Parathyroid adenoma (tissue), 2 donors: ENCODE measurements around the gene CAMK2B.

Experiments used
- H2AFZ ChIP-seq: fragments of 300-600 bp; sonication (generic); one replicate; pipeline ENCODE4 v1.7.0; 2017; ENCODE audit warnings: antibody characterized with exemption, mild to moderate bottlenecking
- H3K27ac ChIP-seq: fragments of 300-600 bp; sonication (generic); one replicate; pipeline ENCODE4 v1.7.0; 2017
- H3K27me3 ChIP-seq: fragments of 300-600 bp; sonication (generic); one replicate; pipeline ENCODE4 v1.7.0; 2017; ENCODE audit warnings: low read length; ENCODE audit not compliant: control insufficient read depth, insufficient read depth
- H3K36me3 ChIP-seq: fragments of 300-600 bp; sonication (generic); one replicate; pipeline ENCODE4 v1.7.0; 2017; ENCODE audit warnings: low read length; ENCODE audit not compliant: control insufficient read depth, insufficient read depth
- H3K4me1 ChIP-seq: fragments of 300-600 bp; sonication (generic); one replicate; pipeline ENCODE4 v1.7.0; 2017; ENCODE audit warnings: control low read depth
- H3K4me2 ChIP-seq: fragments of 300-600 bp; sonication (generic); one replicate; pipeline ENCODE4 v1.7.0; 2017; ENCODE audit warnings: low read length
- H3K4me3 ChIP-seq: fragments of 300-600 bp; sonication (generic); one replicate; pipeline ENCODE4 v1.7.0; 2017; ENCODE audit warnings: low read depth, low read length
- H3K79me2 ChIP-seq: fragments of 300-600 bp; sonication (generic); one replicate; pipeline ENCODE4 v1.7.0; 2017; ENCODE audit warnings: control low read depth
- H3K9ac ChIP-seq: fragments of 300-600 bp; sonication (generic); one replicate; pipeline ENCODE4 v1.7.0; 2017; ENCODE audit warnings: mild to moderate bottlenecking
- H3K9me3 ChIP-seq: fragments of 300-600 bp; sonication (generic); one replicate; pipeline ENCODE4 v1.7.0; 2017; ENCODE audit warnings: low read length; ENCODE audit not compliant: control insufficient read depth
- CTCF ChIP-seq: fragments of 300-600 bp; sonication (generic); IDR thresholded peaks from one replicate; pipeline ENCODE4 v1.7.0; 2017; ENCODE audit warnings: antibody characterized with exemption, mild to moderate bottlenecking
- donor health status: primary hyperparathyroidism.

Gene CAMK2B

DNA sequence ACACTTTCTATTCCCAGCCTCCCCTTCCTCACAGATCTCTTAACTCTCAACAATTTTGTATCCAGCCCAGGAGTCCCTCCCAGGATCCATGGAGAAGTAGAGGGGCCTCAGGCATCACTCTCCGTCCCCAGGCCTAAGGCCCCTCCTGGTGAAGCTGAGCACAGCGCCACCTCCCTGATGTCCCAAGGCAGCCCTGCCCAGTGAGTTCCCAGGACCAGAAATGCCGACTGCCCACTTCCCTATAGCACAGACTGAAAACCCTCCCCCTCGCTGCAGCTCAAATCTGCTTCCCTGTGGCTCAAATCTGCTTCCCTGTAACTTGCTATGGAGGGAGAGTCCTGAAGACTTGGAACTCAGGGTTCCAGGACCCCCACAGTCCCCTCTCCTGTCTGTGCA, 89.1 kb downstream of the CAMK2B start:
- Histone ChIP-seq H3K27me3 (no peaks in the 10 kb centered on the region), H2AFZ (no peak overlapping the region), H3K4me1 (no peaks in the 10 kb centered on the region), H3K4me3 (no peak overlapping the region), H3K79me2 (no peaks in the 10 kb centered on the region), H3K9ac (no peak overlapping the region), H3K27ac (no peak overlapping the region), H3K9me3 (no peaks in the 10 kb centered on the region), H3K4me2 (no peak overlapping the region), H3K36me3 (no peaks in the 10 kb centered on the region)
- no peak for TF ChIP-seq CTCF

DNA sequence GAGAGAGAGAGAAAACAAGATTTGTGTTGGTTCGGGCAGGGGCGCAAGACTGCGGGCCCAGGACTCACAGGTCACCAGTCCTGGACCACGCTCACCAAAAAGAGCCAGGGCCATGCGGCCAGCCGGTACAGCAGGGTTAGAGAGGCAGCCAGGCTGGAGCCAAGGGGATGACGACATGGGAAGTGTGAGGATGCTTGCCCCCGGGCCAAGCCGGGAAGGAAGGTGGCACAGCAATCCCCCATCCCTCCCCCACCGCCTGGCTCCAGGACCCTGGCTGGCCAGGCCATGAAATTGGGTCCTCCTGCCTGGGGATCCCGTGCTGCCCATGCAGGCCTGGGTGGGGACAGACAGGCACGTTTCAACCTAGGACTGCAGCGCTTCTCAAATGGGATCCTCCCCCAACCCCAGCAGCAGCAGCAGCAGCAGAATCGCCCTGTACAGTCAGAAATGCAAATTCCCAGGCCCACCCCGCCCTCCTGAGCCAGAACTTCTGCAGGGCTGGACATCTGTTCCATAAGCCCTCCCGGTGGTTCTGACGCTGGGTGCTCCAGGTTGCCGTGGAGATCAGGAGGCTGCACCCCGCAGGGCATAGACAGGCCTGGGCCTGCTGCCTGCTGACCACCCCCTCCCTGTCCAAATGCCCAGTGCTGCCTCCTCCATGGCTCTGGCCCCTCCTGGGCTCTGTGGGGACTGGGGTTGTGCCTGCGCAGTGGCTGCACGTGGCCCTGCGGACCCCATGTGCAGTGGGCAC, 89.6 kb downstream of the CAMK2B start:
- Histone ChIP-seq H3K27ac (no peak overlapping the region), H3K9me3 (no peaks in the 10 kb centered on the region), H3K36me3 (no peaks in the 10 kb centered on the region), H3K79me2 (no peaks in the 10 kb centered on the region), H3K4me2 (no peak overlapping the region), H3K9ac (no peak overlapping the region), H3K4me3 (no peak overlapping the region), H3K4me1 (no peaks in the 10 kb centered on the region), H3K27me3 (no peaks in the 10 kb centered on the region), H2AFZ (no peak overlapping the region)
- TF ChIP-seq CTCF, result no peak

DNA sequence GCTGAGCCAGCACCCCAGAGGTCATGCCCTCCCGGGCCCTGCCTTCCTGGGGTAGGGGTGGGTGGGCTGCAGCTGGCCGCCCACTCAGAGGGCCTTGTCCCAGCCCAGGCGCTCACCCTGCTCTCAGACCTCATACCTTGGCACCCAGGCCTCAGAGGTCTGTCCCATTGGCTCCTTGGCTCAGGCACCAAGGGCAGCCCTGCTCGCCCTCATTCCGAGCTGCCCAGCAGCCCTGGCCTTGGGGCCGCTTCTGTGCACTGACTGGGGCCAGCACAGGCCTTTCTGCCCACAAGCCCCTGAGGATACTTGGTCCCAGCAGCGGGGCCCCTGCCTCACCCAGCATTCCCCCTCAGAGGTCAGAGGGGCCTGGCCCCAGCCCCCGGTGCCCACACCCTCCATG, 90.3 kb downstream of the CAMK2B start:
- Histone ChIP-seq H3K4me1 (no peaks in the 10 kb centered on the region), H3K4me2 (no peak overlapping the region), H3K9ac (no peak overlapping the region), H3K79me2 (no peaks in the 10 kb centered on the region), H3K27ac (no peak overlapping the region), H3K4me3 (no peak overlapping the region), H3K9me3 (no peaks in the 10 kb centered on the region), H3K27me3 (no peaks in the 10 kb centered on the region), H2AFZ (no peak overlapping the region), H3K36me3 (no peaks in the 10 kb centered on the region)
- TF ChIP-seq CTCF, result no peak

GRCh38 chr7:44232901-44233715, 92.3 kb downstream of the CAMK2B start:
- Histone ChIP-seq H3K9me3 (no peaks in the 10 kb centered on the region), H3K4me3 (no peak overlapping the region), H3K27me3 (no peaks in the 10 kb centered on the region), H3K27ac (no peak overlapping the region), H2AFZ (no peak overlapping the region), H3K4me1 (no peaks in the 10 kb centered on the region), H3K4me2 (no peak overlapping the region), H3K36me3 (no peaks in the 10 kb centered on the region), H3K9ac (no peak overlapping the region), H3K79me2 (no peaks in the 10 kb centered on the region)
- no peak for TF ChIP-seq CTCF
